Mesenchymal stem cell (in vitro differentiated cells and primary cell): Measurements from ENCODE around the gene ADAMTSL1.

ENCODE experiments used
- DNase-seq: peaks from one replicate; pipeline ENCODE4 v3.0.0-alpha.2; 2013
- H2AFZ ChIP-seq: one replicate; pipeline ENCODE4 v1.6.1; 2013; ENCODE audit warnings: low read depth, mild to moderate bottlenecking, control low read depth, inconsistent platforms, low read length, moderate library complexity
- H2AK5ac ChIP-seq: 2 replicates; pipeline ENCODE4 v1.6.1; 2013; ENCODE audit warnings: low read length, moderate library complexity, mild to moderate bottlenecking, inconsistent platforms; ENCODE audit not compliant: severe bottlenecking
- H2BK120ac ChIP-seq: one replicate; pipeline ENCODE4 v1.6.1; 2013; ENCODE audit warnings: low read depth, mild to moderate bottlenecking, inconsistent platforms, low read length, moderate library complexity
- H2BK12ac ChIP-seq, 2 experiments: one replicate each; pipeline ENCODE4 v1.6.1; 2013; ENCODE audit warnings: inconsistent platforms in 2 of 2, low read length in 2 of 2, mild to moderate bottlenecking in 2 of 2, moderate library complexity in 2 of 2, control low read depth in 1 of 2
- H2BK15ac ChIP-seq: one replicate; pipeline ENCODE4 v1.6.1; 2013; ENCODE audit warnings: mild to moderate bottlenecking, low read depth, inconsistent platforms; ENCODE audit not compliant: poor library complexity, severe bottlenecking
- H2BK5ac ChIP-seq: 2 replicates; pipeline ENCODE4 v1.6.1; 2013; ENCODE audit warnings: low read depth, mild to moderate bottlenecking, low read length, control low read depth, inconsistent platforms; ENCODE audit not compliant: poor library complexity, severe bottlenecking
- H3K14ac ChIP-seq, 2 experiments: one replicate each; pipeline ENCODE4 v1.6.1; 2013; ENCODE audit warnings: inconsistent platforms in 2 of 2, low read length in 2 of 2, control low read depth in 1 of 2, mild to moderate bottlenecking in 1 of 2, moderate library complexity in 1 of 2
- H3K18ac ChIP-seq, 2 experiments: one replicate each; pipeline ENCODE4 v1.6.1; 2013; ENCODE audit warnings: inconsistent platforms in 2 of 2, low read length in 2 of 2, control low read depth in 1 of 2, low read depth in 1 of 2, mild to moderate bottlenecking in 1 of 2
- H3K23ac ChIP-seq, 2 experiments: one replicate each; pipeline ENCODE4 v1.6.1; 2013; ENCODE audit warnings: inconsistent platforms in 2 of 2, low read length in 2 of 2, mild to moderate bottlenecking in 2 of 2, moderate library complexity in 2 of 2, control low read depth in 1 of 2
- H3K27ac ChIP-seq: 2 replicates; pipeline ENCODE4 v1.5.1; 2013; ENCODE audit warnings: mild to moderate bottlenecking, moderate library complexity, low read length, control low read depth, inconsistent platforms; ENCODE audit not compliant: poor library complexity, severe bottlenecking
- H3K27me3 ChIP-seq, 2 experiments: 2 replicates each; pipeline versions ENCODE4 v1.6.1 to v1.7.0; 2013; ENCODE audit warnings: low read length in 2 of 2, mild to moderate bottlenecking in 2 of 2, moderate library complexity in 2 of 2, control low read depth in 1 of 2, inconsistent platforms in 1 of 2; ENCODE audit not compliant: control insufficient read depth in 1 of 2, insufficient read depth in 1 of 2
- H3K36me3 ChIP-seq, 2 experiments: 2 replicates each; pipeline versions ENCODE4 v1.6.1 to v1.7.0; 2013; ENCODE audit warnings: low read length in 2 of 2, control low read depth in 1 of 2, inconsistent platforms in 1 of 2, low read depth in 1 of 2, mild to moderate bottlenecking in 1 of 2; ENCODE audit not compliant: insufficient read depth in 2 of 2, control insufficient read depth in 1 of 2
- H3K4ac ChIP-seq, 2 experiments: one replicate each; pipeline ENCODE4 v1.6.1; 2013; ENCODE audit warnings: inconsistent platforms in 2 of 2, low read length in 2 of 2, mild to moderate bottlenecking in 2 of 2, moderate library complexity in 2 of 2, control low read depth in 1 of 2, low read depth in 1 of 2
- H3K4me1 ChIP-seq: 2 replicates; pipeline ENCODE4 v1.6.1; 2013; ENCODE audit warnings: low read depth, low read length, control low read depth; ENCODE audit not compliant: control insufficient read depth, insufficient read depth
- H3K4me2 ChIP-seq: 2 replicates; pipeline ENCODE4 v1.6.1; 2013; ENCODE audit warnings: low read length, mild to moderate bottlenecking, inconsistent platforms; ENCODE audit not compliant: poor library complexity, severe bottlenecking
- H3K4me3 ChIP-seq, 2 experiments: 2 replicates each; pipeline versions ENCODE4 v1.5.1 to v1.7.0; 2013; ENCODE audit warnings: low read length in 2 of 2, mild to moderate bottlenecking in 2 of 2, control low read depth in 1 of 2, low read depth in 1 of 2; ENCODE audit not compliant: insufficient read depth in 1 of 2
- H3K79me1 ChIP-seq: replicated peaks from 2 replicates; pipeline ENCODE4 v1.6.1; 2013; ENCODE audit warnings: mild to moderate bottlenecking, control low read depth, low read length, inconsistent platforms; ENCODE audit not compliant: poor library complexity, severe bottlenecking
- H3K9ac ChIP-seq: 2 replicates; pipeline ENCODE4 v1.7.0; 2013; ENCODE audit warnings: mild to moderate bottlenecking, low read length, moderate library complexity
- H3K9me3 ChIP-seq: 2 replicates; pipeline ENCODE4 v1.7.0; 2013; ENCODE audit warnings: mild to moderate bottlenecking, low read length; ENCODE audit not compliant: control insufficient read depth
- H4K8ac ChIP-seq: one replicate; pipeline ENCODE4 v1.6.1; 2013; ENCODE audit warnings: inconsistent platforms, mild to moderate bottlenecking, low read length, moderate library complexity
- H4K91ac ChIP-seq: one replicate; pipeline ENCODE4 v1.6.1; 2013; ENCODE audit warnings: mild to moderate bottlenecking, low read length, inconsistent platforms
- WGBS: methylation state at CpG from one replicate; pipeline ENCODE4 v1.1.7; 2013; ENCODE audit warnings: mixed read lengths; 5-methylcytosine and 5-hydroxymethylcytosine counted together

ADAMTSL1 gene

GRCh38 chr9:18438951-18439350 is 35.0 kb upstream of the ADAMTSL1 start:
- Histone ChIP-seq H3K18ac (peak overlapping the region in 1 of 2 experiments; percentile 67), H3K4me2 (peak overlapping the region; percentile 34), H4K8ac (peak overlapping the region; percentile 90), H3K14ac (no peak overlapping the region), H3K79me1 (no peaks in the 10 kb centered on the region), H2BK5ac (no peak overlapping the region), H3K9ac (peak overlapping the region; percentile 89), H3K9me3 (no peaks in the 10 kb centered on the region), H3K27ac (no peak overlapping the region), H2BK15ac (no peak overlapping the region), H3K27me3 (no peaks in the 10 kb centered on the region), H3K36me3 (no peaks in the 10 kb centered on the region), H3K4ac (no peak overlapping the region), H3K4me3 (peak overlapping the region in 1 of 2 experiments; percentile 74), H3K4me1 (peaks cover 9% of the 10 kb centered on the region), H2AFZ (peak overlapping the region; percentile 75), H2BK120ac (no peak overlapping the region), H3K23ac (no peak overlapping the region), H4K91ac (no peak overlapping the region), H2BK12ac (no peak overlapping the region), H2AK5ac (no peak overlapping the region)
- WGBS, result 90% methylated on average over 7 of the region's 7 CpGs
- DNase-seq, result no peak

- Histone ChIP-seq H3K14ac (no peak overlapping the region), H3K79me1 (no peaks in the 10 kb centered on the region), H2AFZ (no peak overlapping the region), H3K4me3 (no peak overlapping the region), H2AK5ac (no peak overlapping the region), H3K4me2 (no peak overlapping the region), H2BK5ac (no peak overlapping the region), H4K8ac (no peak overlapping the region), H2BK12ac (no peak overlapping the region), H2BK15ac (no peak overlapping the region), H3K23ac (no peak overlapping the region), H2BK120ac (no peak overlapping the region), H3K36me3 (no peaks in the 10 kb centered on the region), H3K18ac (no peak overlapping the region), H3K9ac (peak overlapping the region; percentile 75), H3K4ac (no peak overlapping the region), H3K4me1 (peaks cover 9% of the 10 kb centered on the region), H3K9me3 (no peaks in the 10 kb centered on the region), H3K27ac (no peak overlapping the region), H4K91ac (no peak overlapping the region), H3K27me3 (no peaks in the 10 kb centered on the region)
- WGBS, result no CpG with 5 or more reads among the region's 1 CpG
- DNase-seq, result no peak
These were observed 32.7 kb upstream of the ADAMTSL1 start for GRCh38 chr9:18441261-18441660.

DNA sequence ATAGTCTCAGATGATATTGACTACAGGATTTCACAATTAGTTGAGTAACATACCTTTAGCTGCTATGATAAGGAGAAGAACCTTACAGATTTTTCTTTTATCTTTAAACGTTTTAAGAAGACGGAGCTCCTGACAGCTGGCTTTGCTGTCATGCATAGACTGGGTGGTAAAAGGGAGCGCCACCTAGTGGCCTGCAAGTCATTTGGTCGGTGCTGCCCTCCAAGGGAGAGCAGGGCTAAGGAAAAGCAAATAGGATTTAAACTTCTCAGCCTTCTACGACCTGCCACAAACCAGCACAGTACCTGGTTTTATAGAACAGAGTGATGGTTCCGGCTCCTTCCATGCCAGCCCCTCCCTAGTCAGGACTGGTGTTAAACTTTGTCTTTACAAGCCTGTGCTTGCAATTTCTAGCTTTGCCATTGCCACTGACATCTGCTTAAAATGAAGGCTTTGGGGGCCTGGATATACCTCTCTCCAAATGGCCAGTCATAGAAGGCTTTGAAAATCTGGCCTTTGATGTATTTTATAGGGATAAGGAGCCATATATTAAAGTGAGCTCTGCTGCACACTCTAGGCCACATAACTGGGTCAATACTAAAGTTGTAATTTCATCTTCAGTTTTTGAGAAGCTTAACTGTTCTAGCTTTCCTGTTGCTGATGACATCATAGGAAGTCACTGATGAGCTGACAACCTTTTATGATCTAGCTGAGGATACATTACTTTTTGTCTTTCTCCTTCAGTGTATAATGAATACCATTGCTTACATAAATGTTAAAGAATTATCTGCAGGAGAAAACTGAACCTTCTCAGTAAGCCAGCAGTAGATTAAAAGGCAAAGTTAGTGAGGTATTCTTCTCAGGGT is 31.1 kb upstream of the ADAMTSL1 start:
- peaks cover 6% of the 10 kb centered on the region for H3K4me1 ChIP-seq
- no peaks in the 10 kb centered on the region for H3K79me1 ChIP-seq
- H2BK120ac ChIP-seq, result no peak overlapping the region
- H2AFZ ChIP-seq, result no peak overlapping the region
- no peak overlapping the region for H2BK15ac ChIP-seq
- no peaks in the 10 kb centered on the region for H3K36me3 ChIP-seq
- H3K4ac ChIP-seq, result no peak overlapping the region
- WGBS, result 3% methylated on average over 6 of the region's 6 CpGs
- H3K4me2 ChIP-seq, result no peak overlapping the region
- no peak overlapping the region for H4K8ac ChIP-seq
- H3K14ac ChIP-seq, result no peak overlapping the region
- H3K9ac ChIP-seq, result peak overlapping the region; percentile 75
- peak; percentile 70 for DNase-seq
- H3K27me3 ChIP-seq, result no peaks in the 10 kb centered on the region
- H3K18ac ChIP-seq, result no peak overlapping the region
- H3K4me3 ChIP-seq, result peak overlapping the region in 1 of 2 experiments; percentile 9
- no peak overlapping the region for H2BK5ac ChIP-seq
- H4K91ac ChIP-seq, result no peak overlapping the region
- H2BK12ac ChIP-seq, result no peak overlapping the region
- H3K9me3 ChIP-seq, result no peaks in the 10 kb centered on the region
- no peak overlapping the region for H3K27ac ChIP-seq
- H3K23ac ChIP-seq, result no peak overlapping the region
- no peak overlapping the region for H2AK5ac ChIP-seq

- Histone ChIP-seq H3K9ac (peak overlapping the region; percentile 44), H2AFZ (no peak overlapping the region), H3K4me2 (peak overlapping the region; percentile 28), H3K27me3 (no peaks in the 10 kb centered on the region), H3K36me3 (no peaks in the 10 kb centered on the region), H3K4me3 (peak overlapping the region in 1 of 2 experiments; percentile 34), H3K14ac (no peak overlapping the region), H2BK12ac (no peak overlapping the region), H2BK5ac (no peak overlapping the region), H3K18ac (no peak overlapping the region), H3K27ac (no peak overlapping the region), H4K91ac (no peak overlapping the region), H3K4ac (no peak overlapping the region), H3K9me3 (no peaks in the 10 kb centered on the region), H3K4me1 (no peaks in the 10 kb centered on the region), H4K8ac (no peak overlapping the region), H2BK120ac (no peak overlapping the region), H3K23ac (no peak overlapping the region), H3K79me1 (no peaks in the 10 kb centered on the region), H2AK5ac (peak overlapping the region; percentile 65), H2BK15ac (no peak overlapping the region)
- 81% methylated on average over 4 of the region's 4 CpGs for WGBS
- no peak for DNase-seq
These were observed 26.8 kb upstream of the ADAMTSL1 start for GRCh38 chr9:18447131-18447530.
